Natural killer cell treated with Interleukin-12 subunit alpha and Interleukin-12 subunit beta and Interleukin-15 and Interleukin-18, amount 100 ng/mL, for 72 hours (primary cell): ENCODE results near the gene LSS. TPM values are rescaled to one million over a fixed set of nuclear protein-coding genes. Genes with fewer than 3 reads are reported as not detected.
A peak's percentile ranks its signal among the peaks of the same experiment; 100 is the strongest.
"Not testable (repeated sequence)": the region's sequence is repeated elsewhere in the genome, so short reads cannot be mapped to it uniquely, and the experiment has no call there.

Experiments used
- ATAC-seq, 2 donors: fragments of 150-1000 bp; cut with Tn5 transposase in 1 of 2; sonication (Bioruptor Pico), chemical (Tn5 transposase) in 1 of 2; 2 replicates each; pipeline ENCODE4 v1.10.0; 2021
- DNase-seq: peaks from one replicate; pipeline ENCODE4 v3.0.0; 2022; ENCODE audit warnings: low spot score
- H3K27ac Mint-ChIP-seq, 2 donors: 1 replicate in 1 of 2; 2 replicates in 1 of 2; pipeline ENCODE4 v1.8.0; 2022; ENCODE audit warnings: mixed read lengths in 2 of 2, mild to moderate bottlenecking in 1 of 2, moderate library complexity in 1 of 2
- H3K27me3 Mint-ChIP-seq, 2 donors: 1 replicate in 1 of 2; 2 replicates in 1 of 2; pipeline ENCODE4 v1.8.0; 2022; ENCODE audit warnings: mixed read lengths in 2 of 2
- H3K36me3 Mint-ChIP-seq: one replicate; pipeline ENCODE4 v1.8.0; 2022; ENCODE audit warnings: mixed read lengths
- H3K4me1 Mint-ChIP-seq, 2 donors: 1 replicate in 1 of 2; 2 replicates in 1 of 2; pipeline ENCODE4 v1.8.0; 2022; ENCODE audit warnings: low read depth in 2 of 2, mixed read lengths in 2 of 2, mild to moderate bottlenecking in 1 of 2
- H3K4me3 Mint-ChIP-seq: one replicate; pipeline ENCODE4 v1.8.0; 2022; ENCODE audit warnings: mixed read lengths
- H3K9me3 Mint-ChIP-seq: 2 replicates; pipeline ENCODE4 v1.8.0; 2022; ENCODE audit warnings: mixed read lengths
- total RNA-seq, 2 donors: library from RNA; stranded (reverse); gene quantifications; one replicate each; pipeline ENCODE4 v1.2.3, GENCODE V29; 2022

LSS gene
- total RNA-seq, 2 donors from 2014 or later, result 32.6 to 54.4 TPM

- H3K9me3 Mint-ChIP-seq, result peaks cover 4% of the 10 kb centered on the region
- H3K4me1 Mint-ChIP-seq, result no peaks in the 10 kb centered on the region
- no peak overlapping the region for H3K27ac Mint-ChIP-seq
- H3K4me3 Mint-ChIP-seq, result no peak overlapping the region
- peaks cover 6 to 31% of the 10 kb centered on the region in 2 donors for H3K27me3 Mint-ChIP-seq
- peaks cover 22% of the 10 kb centered on the region for H3K36me3 Mint-ChIP-seq
- no peak for ATAC-seq
- no peak for DNase-seq
Measured at GRCh38 chr21:46178961-46179360, 49.6 kb downstream of the LSS start.

- not testable (repeated sequence) for H3K27ac Mint-ChIP-seq, DNase-seq, H3K4me3 Mint-ChIP-seq, ATAC-seq, H3K4me1 Mint-ChIP-seq, H3K9me3 Mint-ChIP-seq
- H3K27me3 Mint-ChIP-seq, result peaks cover 6 to 31% of the 10 kb centered on the region in 2 donors
- H3K36me3 Mint-ChIP-seq, result peaks cover 22% of the 10 kb centered on the region
Measured at GRCh38 chr21:46176443-46177129, 52.0 kb downstream of the LSS start.

- Mint-ChIP-seq H3K4me1 (peaks cover 0 to 4% of the 10 kb centered on the region in 2 donors), H3K27me3 (peaks cover 6 to 31% of the 10 kb centered on the region in 2 donors), H3K9me3 (peaks cover 4% of the 10 kb centered on the region), H3K36me3 (peaks cover 22% of the 10 kb centered on the region), H3K27ac (no peak overlapping the region), H3K4me3 (no peak overlapping the region)
- ATAC-seq, result no peak
- peak; percentile 45 for DNase-seq
Measured at GRCh38 chr21:46173573-46173972, 55.0 kb downstream of the LSS start.

- peaks cover 6 to 31% of the 10 kb centered on the region in 2 donors for H3K27me3 Mint-ChIP-seq
- peaks cover 22% of the 10 kb centered on the region for H3K36me3 Mint-ChIP-seq
- peaks cover 4% of the 10 kb centered on the region for H3K9me3 Mint-ChIP-seq
- peaks cover 0 to 4% of the 10 kb centered on the region in 2 donors for H3K4me1 Mint-ChIP-seq
- no peak overlapping the region for H3K27ac Mint-ChIP-seq
- H3K4me3 Mint-ChIP-seq, result no peak overlapping the region
- DNase-seq (peak; percentile 53), ATAC-seq (no peak)
Measured at GRCh38 chr21:46172863-46173528, 55.6 kb downstream of the LSS start.

GRCh38 chr21:46171996-46172862, 56.3 kb downstream of the LSS start:
- Mint-ChIP-seq H3K36me3 (peaks cover 22% of the 10 kb centered on the region), H3K27me3 (peaks cover 6 to 32% of the 10 kb centered on the region in 2 donors), H3K9me3 (peaks cover 4% of the 10 kb centered on the region), H3K4me3 (no peak overlapping the region), H3K4me1 (peaks cover 0 to 4% of the 10 kb centered on the region in 2 donors), H3K27ac (no peak overlapping the region)
- ATAC-seq (peak in 1 of 2 donors; percentile 31), DNase-seq (no peak)

GRCh38 chr21:46171585-46171984, 57.0 kb downstream of the LSS start:
- ATAC-seq (no peak), DNase-seq (no peak)
- H3K4me1 Mint-ChIP-seq, result peaks cover 0 to 4% of the 10 kb centered on the region in 2 donors
- peaks cover 6 to 33% of the 10 kb centered on the region in 2 donors for H3K27me3 Mint-ChIP-seq
- H3K4me3 Mint-ChIP-seq, result no peak overlapping the region
- H3K36me3 Mint-ChIP-seq, result peaks cover 22% of the 10 kb centered on the region
- no peak overlapping the region for H3K27ac Mint-ChIP-seq
- H3K9me3 Mint-ChIP-seq, result peaks cover 4% of the 10 kb centered on the region

- H3K27ac Mint-ChIP-seq, result peak overlapping the region in 1 of 2 donors; percentile 29
- H3K9me3 Mint-ChIP-seq, DNase-seq, H3K4me1 Mint-ChIP-seq, ATAC-seq, H3K4me3 Mint-ChIP-seq: not testable (repeated sequence)
- peaks cover 15% of the 10 kb centered on the region for H3K36me3 Mint-ChIP-seq
- peaks cover 6 to 30% of the 10 kb centered on the region in 2 donors for H3K27me3 Mint-ChIP-seq
Measured at GRCh38 chr21:46170436-46171193, 58.0 kb downstream of the LSS start.

- no peaks in the 10 kb centered on the region for H3K36me3 Mint-ChIP-seq
- no peak overlapping the region for H3K4me3 Mint-ChIP-seq
- ATAC-seq (no peak), DNase-seq (no peak)
- no peaks in the 10 kb centered on the region for H3K9me3 Mint-ChIP-seq
- no peak overlapping the region for H3K27ac Mint-ChIP-seq
- peaks cover 0 to 26% of the 10 kb centered on the region in 2 donors for H3K27me3 Mint-ChIP-seq
- peaks cover 0 to 4% of the 10 kb centered on the region in 2 donors for H3K4me1 Mint-ChIP-seq
Measured at GRCh38 chr21:46168659-46169386, 59.8 kb downstream of the LSS start.

GRCh38 chr21:46168238-46168637, 60.3 kb downstream of the LSS start:
- Mint-ChIP-seq H3K4me3 (no peak overlapping the region), H3K27me3 (peaks cover 4 to 32% of the 10 kb centered on the region in 2 donors), H3K27ac (no peak overlapping the region), H3K36me3 (no peaks in the 10 kb centered on the region), H3K4me1 (peaks cover 0 to 4% of the 10 kb centered on the region in 2 donors), H3K9me3 (no peaks in the 10 kb centered on the region)
- peak; percentile 56 for DNase-seq
- no peak for ATAC-seq

- DNase-seq, result no peak
- H3K4me1 Mint-ChIP-seq, result no peaks in the 10 kb centered on the region
- no peak for ATAC-seq
- no peak overlapping the region for H3K4me3 Mint-ChIP-seq
- H3K27ac Mint-ChIP-seq, result no peak overlapping the region
- H3K27me3 Mint-ChIP-seq, result peaks cover 7 to 39% of the 10 kb centered on the region in 2 donors
- H3K36me3 Mint-ChIP-seq, result no peaks in the 10 kb centered on the region
- no peaks in the 10 kb centered on the region for H3K9me3 Mint-ChIP-seq
Measured at GRCh38 chr21:46165098-46165497, 63.5 kb downstream of the LSS start.

GRCh38 chr21:46163380-46163779, 65.2 kb downstream of the LSS start:
- no peaks in the 10 kb centered on the region for H3K4me1 Mint-ChIP-seq
- no peaks in the 10 kb centered on the region for H3K36me3 Mint-ChIP-seq
- no peak overlapping the region for H3K4me3 Mint-ChIP-seq
- no peak for DNase-seq
- ATAC-seq, result no peak
- no peaks in the 10 kb centered on the region for H3K9me3 Mint-ChIP-seq
- H3K27me3 Mint-ChIP-seq, result peaks cover 7 to 39% of the 10 kb centered on the region in 2 donors
- no peak overlapping the region for H3K27ac Mint-ChIP-seq

- Mint-ChIP-seq H3K36me3 (no peaks in the 10 kb centered on the region), H3K4me3 (no peak overlapping the region), H3K4me1 (no peaks in the 10 kb centered on the region), H3K9me3 (no peaks in the 10 kb centered on the region), H3K27me3 (peaks cover 7 to 35% of the 10 kb centered on the region in 2 donors), H3K27ac (no peak overlapping the region)
- ATAC-seq (no peak), DNase-seq (peak; percentile 62)
Measured at GRCh38 chr21:46161633-46162592, 66.7 kb downstream of the LSS start.
